Smooth muscle cell (in vitro differentiated cells): ENCODE data around the gene NDE1. TPM values are rescaled to one million over a fixed set of nuclear protein-coding genes. Genes with fewer than 3 reads are reported as not detected.

ENCODE experiments used
- DNase-seq: peaks from one replicate; lab custom pipeline; 2025; ENCODE audit not compliant: unreplicated experiment; lab: John Stamatoyannopoulos, UW
- H2AFZ ChIP-seq: fragments of 200-600 bp; sonication (generic); 2 replicates; pipeline ENCODE4 v1.6.0; 2016; ENCODE audit warnings: antibody characterized with exemption, low read depth, mild to moderate bottlenecking
- H3F3A ChIP-seq: fragments of 200-600 bp; sonication (generic); 2 replicates; pipeline ENCODE4 v1.6.0; 2017; ENCODE audit warnings: antibody characterized with exemption, low read depth
- H3K27ac ChIP-seq: fragments of 200-600 bp; sonication (generic); 2 replicates; pipeline ENCODE4 v1.5.1; 2016; ENCODE audit warnings: low read depth, mild to moderate bottlenecking
- H3K27me3 ChIP-seq: fragments of 200-600 bp; sonication (generic); 2 replicates; pipeline ENCODE4 v1.6.1; 2016; ENCODE audit warnings: low read depth, mild to moderate bottlenecking
- H3K36me3 ChIP-seq: fragments of 200-600 bp; sonication (generic); 2 replicates; pipeline ENCODE4 v1.5.1; 2016; ENCODE audit warnings: low read depth
- H3K4me1 ChIP-seq: fragments of 200-600 bp; sonication (generic); 2 replicates; pipeline ENCODE4 v1.5.1; 2016; ENCODE audit warnings: low read depth
- H3K4me2 ChIP-seq: fragments of 200-600 bp; sonication (generic); 2 replicates; pipeline ENCODE4 v1.6.0; 2016; ENCODE audit warnings: mild to moderate bottlenecking
- H3K4me3 ChIP-seq: fragments of 200-600 bp; sonication (generic); 2 replicates; pipeline ENCODE4 v1.5.1; 2016; ENCODE audit warnings: mild to moderate bottlenecking
- H3K79me2 ChIP-seq: fragments of 200-600 bp; sonication (generic); 2 replicates; pipeline ENCODE4 v1.6.0; 2016; ENCODE audit warnings: low read depth, mild to moderate bottlenecking
- H3K9ac ChIP-seq: fragments of 200-600 bp; sonication (generic); 2 replicates; pipeline ENCODE4 v1.6.0; 2016; ENCODE audit warnings: low read depth
- H3K9me3 ChIP-seq: fragments of 200-600 bp; sonication (generic); replicated peaks from 2 replicates; pipeline ENCODE4 v1.5.1; 2016; ENCODE audit warnings: low read depth
- H4K20me1 ChIP-seq: fragments of 200-600 bp; sonication (generic); 2 replicates; pipeline ENCODE4 v1.6.0; 2016; ENCODE audit warnings: low read depth
- WGBS: methylation state at CpG from one replicate; pipeline ENCODE4 v1.1.7; 2016; ENCODE audit warnings: low lambda C conversion rate; 5-methylcytosine and 5-hydroxymethylcytosine counted together
- polyA plus RNA-seq: library from polyadenylated mRNA; unstranded; fragments of >200 nt; fragmentation: Nextera tagmentation; extraction: Ambion mirVana; gene quantifications from 2 replicates; pipeline ENCODE4 v1.2.1, GENCODE V29; 2016
- total RNA-seq: library from RNA; depleted of rRNA; stranded (reverse); fragments of >200 nt; gene quantifications from 2 replicates; pipeline ENCODE4 v1.2.3, GENCODE V29; 2014
- TF ChIP-seq, protein P1 (sequence below): fragments of 200-600 bp; sonication (generic); IDR thresholded peaks from 2 replicates; pipeline ENCODE4 v1.5.1; 2017; ENCODE audit warnings: borderline replicate concordance, mild to moderate bottlenecking, antibody characterized with exemption; ENCODE audit not compliant: insufficient read depth, poor library complexity, severe bottlenecking

The NDE1 gene
- total and polyA plus RNA-seq, 2 experiments from 2014 or later: 12.2 to 17.9 TPM

DNA sequence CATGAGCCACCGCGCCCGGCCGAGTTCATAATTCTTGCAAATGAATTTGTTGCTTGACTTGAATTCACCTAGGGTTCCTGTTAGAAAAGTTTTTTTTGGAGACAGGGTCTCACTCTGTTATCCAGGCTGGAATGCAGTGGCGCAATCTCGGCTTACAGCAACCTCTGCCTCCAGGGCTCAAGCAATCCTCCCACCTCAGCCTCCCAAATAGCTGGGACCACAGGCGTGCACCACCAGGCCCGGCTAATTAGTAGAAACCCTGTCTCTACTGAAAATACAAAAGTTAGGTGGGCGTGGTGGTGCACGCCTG is 107.0 kb downstream of the NDE1 start:
- Histone ChIP-seq H3K36me3 (no peaks in the 10 kb centered on the region), H3K27me3 (peaks cover 9% of the 10 kb centered on the region), H4K20me1 (no peaks in the 10 kb centered on the region), H3K4me1 (no peaks in the 10 kb centered on the region), H3K9ac (no peak overlapping the region), H2AFZ (no peak overlapping the region), H3K79me2 (no peaks in the 10 kb centered on the region), H3K27ac (no peak overlapping the region), H3F3A (no peaks in the 10 kb centered on the region), H3K4me2 (no peak overlapping the region), H3K4me3 (no peak overlapping the region), H3K9me3 (no peaks in the 10 kb centered on the region)
- no peak for DNase-seq
- TF ChIP-seq, protein P1, sequence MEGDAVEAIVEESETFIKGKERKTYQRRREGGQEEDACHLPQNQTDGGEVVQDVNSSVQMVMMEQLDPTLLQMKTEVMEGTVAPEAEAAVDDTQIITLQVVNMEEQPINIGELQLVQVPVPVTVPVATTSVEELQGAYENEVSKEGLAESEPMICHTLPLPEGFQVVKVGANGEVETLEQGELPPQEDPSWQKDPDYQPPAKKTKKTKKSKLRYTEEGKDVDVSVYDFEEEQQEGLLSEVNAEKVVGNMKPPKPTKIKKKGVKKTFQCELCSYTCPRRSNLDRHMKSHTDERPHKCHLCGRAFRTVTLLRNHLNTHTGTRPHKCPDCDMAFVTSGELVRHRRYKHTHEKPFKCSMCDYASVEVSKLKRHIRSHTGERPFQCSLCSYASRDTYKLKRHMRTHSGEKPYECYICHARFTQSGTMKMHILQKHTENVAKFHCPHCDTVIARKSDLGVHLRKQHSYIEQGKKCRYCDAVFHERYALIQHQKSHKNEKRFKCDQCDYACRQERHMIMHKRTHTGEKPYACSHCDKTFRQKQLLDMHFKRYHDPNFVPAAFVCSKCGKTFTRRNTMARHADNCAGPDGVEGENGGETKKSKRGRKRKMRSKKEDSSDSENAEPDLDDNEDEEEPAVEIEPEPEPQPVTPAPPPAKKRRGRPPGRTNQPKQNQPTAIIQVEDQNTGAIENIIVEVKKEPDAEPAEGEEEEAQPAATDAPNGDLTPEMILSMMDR: no peak
- 73% methylated on average over 10 of the region's 10 CpGs for WGBS

DNA sequence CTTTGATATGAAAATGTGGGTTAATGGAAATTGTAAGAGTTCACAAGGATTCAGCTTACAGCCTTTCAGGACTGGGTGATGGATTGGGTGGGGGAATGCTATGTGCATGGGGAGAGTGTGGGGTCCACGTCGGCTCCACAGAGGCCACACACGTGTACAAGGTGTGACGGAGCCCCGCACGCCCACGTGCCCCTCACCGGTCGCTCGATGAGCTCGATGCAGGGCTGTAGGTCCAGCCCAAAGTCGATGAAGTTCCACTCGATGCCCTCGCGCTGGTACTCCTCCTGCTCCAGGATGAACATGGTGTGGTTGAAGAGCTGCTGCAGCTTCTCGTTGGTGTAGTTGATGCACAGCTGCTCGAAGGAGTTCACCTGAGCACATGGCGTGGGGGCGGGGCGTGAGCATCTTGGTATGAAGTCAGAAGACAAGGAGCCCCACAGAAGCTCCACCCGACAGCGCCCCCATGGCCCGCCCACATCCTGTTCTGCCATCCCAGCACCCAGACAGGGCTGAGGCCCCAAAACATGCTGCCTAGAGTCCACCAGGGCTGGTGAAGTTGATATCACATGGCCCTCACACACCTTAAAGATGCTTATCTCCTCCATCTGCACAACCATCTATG is 107.7 kb downstream of the NDE1 start:
- Histone ChIP-seq H3K79me2 (no peaks in the 10 kb centered on the region), H3K9ac (no peak overlapping the region), H2AFZ (no peak overlapping the region), H3K4me2 (no peak overlapping the region), H4K20me1 (no peaks in the 10 kb centered on the region), H3K27me3 (peaks cover 16% of the 10 kb centered on the region), H3F3A (no peaks in the 10 kb centered on the region), H3K4me1 (no peaks in the 10 kb centered on the region), H3K9me3 (no peaks in the 10 kb centered on the region), H3K36me3 (no peaks in the 10 kb centered on the region), H3K27ac (no peak overlapping the region), H3K4me3 (no peak overlapping the region)
- TF ChIP-seq, protein P1: no peak
- WGBS: 95% methylated on average over 23 of the region's 23 CpGs
- no peak for DNase-seq

DNA sequence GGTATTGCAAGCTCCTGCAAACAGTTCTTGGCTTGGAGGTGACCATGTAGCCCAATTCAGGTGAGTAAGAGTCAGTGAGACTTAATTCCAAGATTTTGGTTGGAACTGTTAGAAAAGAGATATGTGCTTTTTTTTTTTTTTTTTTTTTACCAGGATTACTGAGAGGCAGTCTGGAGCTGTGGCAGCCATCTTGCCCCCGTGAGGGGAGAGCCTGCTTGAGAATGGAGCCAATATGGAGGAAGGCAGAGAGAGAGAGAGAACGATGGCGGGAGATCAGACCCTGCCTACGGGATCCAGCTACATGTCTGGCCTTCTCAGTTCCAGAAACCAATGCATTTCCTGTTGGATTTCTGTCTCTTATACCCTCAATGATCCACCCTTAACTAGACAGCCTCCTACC is 109.0 kb downstream of the NDE1 start:
- no peaks in the 10 kb centered on the region for H3K79me2 ChIP-seq
- no peaks in the 10 kb centered on the region for H3K9me3 ChIP-seq
- H3K4me3 ChIP-seq: no peak overlapping the region
- TF ChIP-seq, protein P1: no peak
- no peak overlapping the region for H3K4me2 ChIP-seq
- no peaks in the 10 kb centered on the region for H3F3A ChIP-seq
- H4K20me1 ChIP-seq: no peaks in the 10 kb centered on the region
- H3K9ac ChIP-seq: no peak overlapping the region
- no peaks in the 10 kb centered on the region for H3K36me3 ChIP-seq
- 94% methylated on average over 4 of the region's 4 CpGs for whole genome bisulfite sequencing
- H2AFZ ChIP-seq: no peak overlapping the region
- no peaks in the 10 kb centered on the region for H3K4me1 ChIP-seq
- DNase-seq: no peak
- no peak overlapping the region for H3K27ac ChIP-seq
- peaks cover 26% of the 10 kb centered on the region for H3K27me3 ChIP-seq

DNA sequence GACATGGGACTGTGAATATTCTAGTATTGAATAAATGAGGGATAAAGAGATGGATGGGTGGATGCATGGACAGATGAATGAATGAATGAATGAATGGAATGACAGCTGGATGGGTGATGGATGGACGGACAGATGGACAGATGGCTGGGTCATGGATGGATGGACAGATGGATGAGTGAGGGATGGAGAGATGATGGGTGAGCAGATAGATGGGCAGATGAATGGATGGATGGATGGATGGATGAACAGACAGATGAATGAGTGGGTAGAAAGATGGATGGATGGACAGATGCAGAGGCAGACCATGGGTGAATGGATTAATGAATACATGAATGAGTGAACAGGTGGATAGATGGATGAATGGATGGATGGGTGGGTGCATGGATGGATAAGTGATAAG is 110.1 kb downstream of the NDE1 start:
- Histone ChIP-seq H3K27me3 (peaks cover 35% of the 10 kb centered on the region), H3K9me3 (no peaks in the 10 kb centered on the region), H3K79me2 (no peaks in the 10 kb centered on the region), H3K27ac (no peak overlapping the region), H4K20me1 (no peaks in the 10 kb centered on the region), H2AFZ (no peak overlapping the region), H3K4me1 (no peaks in the 10 kb centered on the region), H3K9ac (no peak overlapping the region), H3K36me3 (no peaks in the 10 kb centered on the region), H3K4me2 (no peak overlapping the region), H3F3A (no peaks in the 10 kb centered on the region), H3K4me3 (no peak overlapping the region)
- TF ChIP-seq, protein P1: no peak
- WGBS: 79% methylated on average over 1 of the region's 1 CpG
- DNase-seq: no peak
